Measurements from ENCODE around the gene ART1.

DNA sequence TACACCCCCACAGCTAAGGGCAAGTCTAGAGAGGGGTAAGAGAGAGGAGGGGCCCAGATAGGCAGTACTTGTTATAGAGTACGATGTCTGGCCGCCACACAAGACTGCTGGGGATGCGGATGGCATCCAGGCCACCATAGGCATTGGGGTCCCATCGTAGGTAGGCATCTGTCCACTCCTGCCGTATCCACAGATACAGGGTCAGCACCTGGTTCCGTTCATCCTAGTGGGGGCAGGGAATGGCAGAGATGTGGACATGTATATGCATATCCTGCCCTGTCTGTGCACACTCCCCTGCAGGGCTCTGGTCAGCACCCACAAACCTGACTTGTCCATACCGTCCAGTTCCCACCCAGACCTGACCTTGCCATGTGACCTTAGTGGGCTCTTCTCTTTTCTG is 24.2 kb downstream of the ART1 start:
- TF ChIP-seq, protein P1, sequence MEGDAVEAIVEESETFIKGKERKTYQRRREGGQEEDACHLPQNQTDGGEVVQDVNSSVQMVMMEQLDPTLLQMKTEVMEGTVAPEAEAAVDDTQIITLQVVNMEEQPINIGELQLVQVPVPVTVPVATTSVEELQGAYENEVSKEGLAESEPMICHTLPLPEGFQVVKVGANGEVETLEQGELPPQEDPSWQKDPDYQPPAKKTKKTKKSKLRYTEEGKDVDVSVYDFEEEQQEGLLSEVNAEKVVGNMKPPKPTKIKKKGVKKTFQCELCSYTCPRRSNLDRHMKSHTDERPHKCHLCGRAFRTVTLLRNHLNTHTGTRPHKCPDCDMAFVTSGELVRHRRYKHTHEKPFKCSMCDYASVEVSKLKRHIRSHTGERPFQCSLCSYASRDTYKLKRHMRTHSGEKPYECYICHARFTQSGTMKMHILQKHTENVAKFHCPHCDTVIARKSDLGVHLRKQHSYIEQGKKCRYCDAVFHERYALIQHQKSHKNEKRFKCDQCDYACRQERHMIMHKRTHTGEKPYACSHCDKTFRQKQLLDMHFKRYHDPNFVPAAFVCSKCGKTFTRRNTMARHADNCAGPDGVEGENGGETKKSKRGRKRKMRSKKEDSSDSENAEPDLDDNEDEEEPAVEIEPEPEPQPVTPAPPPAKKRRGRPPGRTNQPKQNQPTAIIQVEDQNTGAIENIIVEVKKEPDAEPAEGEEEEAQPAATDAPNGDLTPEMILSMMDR (IDR thresholded peaks at IDR 0.05; ENCODE audit: insufficient read depth, low read depth, low read length): no peak
- TF ChIP-seq EZH2 (IDR thresholded peaks at IDR 0.05; ENCODE audit: insufficient read depth, low read length): no peak
